NCI-H1092 (cell line): Measurements from ENCODE around the gene CLDN20.
"Not testable (repeated sequence)": the region's sequence is repeated elsewhere in the genome, so short reads cannot be mapped to it uniquely, and the experiment has no call there.

Experiments used
- DNase-seq: peaks from one replicate; lab custom pipeline; 2025; lab: John Stamatoyannopoulos, UW

Gene CLDN20

DNA sequence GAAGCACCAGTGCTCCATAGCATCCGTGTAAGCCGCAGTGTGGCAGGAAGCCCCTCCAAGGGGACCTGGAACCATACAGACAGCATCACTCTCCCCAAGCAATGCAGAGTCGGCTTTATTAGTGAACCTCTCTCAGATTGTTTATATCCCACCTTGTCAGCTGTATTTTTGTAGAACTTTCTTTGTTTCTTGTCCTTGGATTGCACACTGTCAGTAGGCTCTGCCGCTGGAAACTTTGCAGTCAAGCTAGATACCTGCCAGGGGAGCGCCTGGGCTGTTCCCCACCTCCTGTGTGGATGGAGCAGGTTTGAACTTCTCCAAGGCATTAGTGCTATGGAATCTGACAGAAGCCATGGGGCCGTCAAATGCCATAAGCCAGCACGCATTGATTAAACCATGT, 18.6 kb upstream of the CLDN20 start:
- no peak for DNase-seq

DNA sequence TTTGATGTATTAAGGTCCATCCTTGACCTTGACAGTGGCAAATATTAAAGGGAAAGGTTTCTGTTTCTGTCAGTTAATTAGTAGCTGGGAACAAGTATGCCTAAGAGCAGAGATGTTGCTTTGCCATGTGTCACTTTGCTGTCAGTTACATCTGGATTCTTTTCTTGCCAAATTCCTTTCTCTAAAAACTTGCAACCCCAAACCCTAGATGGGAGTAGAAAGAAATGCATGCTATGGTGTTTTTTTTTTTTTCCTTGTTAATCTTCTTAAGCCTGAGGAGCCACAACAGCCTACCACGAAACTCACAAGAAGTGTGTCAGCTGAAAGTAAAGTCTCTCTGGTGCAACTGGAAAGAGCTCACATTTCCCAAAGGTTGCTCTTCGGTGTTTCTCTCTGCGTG, 18.0 kb upstream of the CLDN20 start:
- no peak for DNase-seq

DNA sequence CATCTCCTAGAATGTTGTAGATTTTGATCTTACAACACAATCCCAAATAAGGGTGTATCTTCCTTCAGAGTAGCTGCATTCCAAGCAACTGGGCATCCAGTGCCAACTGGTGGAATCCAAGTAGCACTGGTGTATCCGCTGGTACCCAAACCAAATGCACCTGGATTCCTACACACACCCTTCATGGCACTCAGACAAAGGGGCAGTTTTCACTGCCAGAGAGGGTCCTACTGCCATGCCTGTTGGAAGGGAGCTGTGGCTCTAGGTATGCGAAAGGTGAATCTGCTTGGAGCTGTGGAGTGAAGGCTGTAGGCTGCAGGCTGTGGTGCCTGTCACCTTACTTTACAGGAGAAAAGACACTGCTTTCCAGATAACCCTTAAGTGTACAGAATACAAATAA, 17.0 kb upstream of the CLDN20 start:
- DNase-seq = no peak

DNA sequence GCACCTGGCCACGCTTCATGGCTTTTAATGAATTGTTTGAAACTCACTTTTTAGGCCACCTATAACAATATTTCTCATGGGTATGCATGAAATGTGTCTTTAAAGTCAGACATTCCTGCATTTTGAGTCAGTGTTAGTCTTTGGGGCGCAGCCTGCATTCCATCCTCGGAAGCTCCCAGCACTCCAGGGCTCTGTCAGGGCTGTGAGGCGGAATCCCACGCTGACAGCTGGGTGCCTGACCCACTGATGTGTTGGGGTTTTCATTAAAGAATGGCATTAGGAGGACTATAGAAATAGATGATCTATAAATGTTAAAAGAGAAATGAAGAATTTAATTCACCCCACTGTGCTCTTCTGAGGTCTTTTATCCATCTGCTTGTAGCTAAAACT, 16.2 kb upstream of the CLDN20 start:
- DNase-seq = no peak

DNA sequence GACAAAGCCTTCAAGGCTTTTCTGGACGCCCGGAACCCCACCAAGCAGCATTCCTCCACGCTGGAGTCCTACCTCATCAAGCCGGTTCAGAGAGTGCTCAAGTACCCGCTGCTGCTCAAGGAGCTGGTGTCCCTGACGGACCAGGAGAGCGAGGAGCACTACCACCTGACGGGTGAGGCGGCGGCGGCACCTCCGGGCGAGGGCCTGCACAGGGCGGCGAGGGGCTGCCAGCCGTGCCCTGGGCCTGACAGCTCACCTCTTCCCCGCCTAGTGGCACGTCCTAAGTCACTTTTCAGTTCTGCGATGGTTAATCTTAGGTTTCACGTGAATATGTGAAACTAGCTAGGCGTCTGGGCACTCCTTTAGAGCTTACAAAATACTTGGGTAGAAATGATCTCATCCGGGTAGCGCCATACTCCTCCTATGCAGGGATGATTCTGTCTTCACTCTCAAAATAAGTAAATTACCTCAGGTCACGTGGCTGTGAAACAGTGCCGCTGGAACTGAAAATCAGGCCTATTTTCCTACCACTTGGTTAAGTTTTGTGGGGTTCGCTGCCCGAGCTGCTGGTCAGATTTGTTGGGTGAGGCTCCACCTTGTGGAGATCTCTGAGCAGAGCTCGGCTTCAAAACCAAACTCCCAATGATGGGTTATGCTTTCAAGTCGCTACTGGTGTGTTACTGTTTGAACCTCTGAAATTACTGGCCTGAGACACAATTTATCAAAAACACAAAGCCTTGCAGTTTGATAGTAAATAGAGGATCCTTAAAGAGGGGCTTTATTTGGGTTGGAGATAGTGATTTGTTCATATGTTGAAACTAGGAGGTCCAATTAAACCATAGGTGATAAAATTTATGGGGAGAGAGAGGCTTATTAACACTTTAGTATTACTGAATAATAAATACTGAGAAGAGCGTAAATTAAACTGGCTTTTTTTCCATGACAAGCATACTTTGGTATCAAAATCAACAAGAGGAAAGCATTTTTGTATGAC, 15.5 kb upstream of the CLDN20 start:
- no peak for DNase-seq

DNA sequence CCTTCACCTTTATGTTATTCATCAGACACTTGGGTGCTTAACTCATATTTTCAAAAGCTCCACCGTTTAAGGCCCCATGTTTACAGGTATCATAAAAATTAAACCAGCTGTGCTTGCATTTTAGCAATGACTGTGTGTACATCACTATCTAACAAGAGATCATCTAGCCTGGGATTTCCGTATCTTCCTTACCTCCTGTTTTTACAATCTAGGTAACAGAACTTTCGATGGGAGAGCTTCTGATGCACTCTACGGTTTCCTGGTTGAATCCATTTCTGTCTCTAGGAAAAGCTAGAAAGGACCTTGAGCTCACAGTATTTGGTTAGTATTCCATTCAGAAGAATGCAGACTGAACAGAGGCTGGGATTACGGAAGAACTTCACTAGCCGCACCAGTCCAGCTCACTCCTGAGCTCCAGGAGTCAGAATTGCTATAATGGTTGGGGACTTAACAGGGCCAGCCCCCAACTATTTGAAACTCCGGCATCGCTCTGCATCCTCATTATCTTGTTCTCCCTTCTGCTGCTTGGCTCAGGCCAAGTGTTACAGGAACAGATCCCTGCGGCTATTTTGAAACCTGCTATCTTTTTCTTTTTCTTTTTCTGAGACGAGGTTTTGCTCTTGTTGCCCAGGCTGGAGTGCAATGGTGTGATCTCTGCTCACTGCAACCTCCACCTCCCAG, 13.0 kb upstream of the CLDN20 start:
- DNase-seq = no peak

DNA sequence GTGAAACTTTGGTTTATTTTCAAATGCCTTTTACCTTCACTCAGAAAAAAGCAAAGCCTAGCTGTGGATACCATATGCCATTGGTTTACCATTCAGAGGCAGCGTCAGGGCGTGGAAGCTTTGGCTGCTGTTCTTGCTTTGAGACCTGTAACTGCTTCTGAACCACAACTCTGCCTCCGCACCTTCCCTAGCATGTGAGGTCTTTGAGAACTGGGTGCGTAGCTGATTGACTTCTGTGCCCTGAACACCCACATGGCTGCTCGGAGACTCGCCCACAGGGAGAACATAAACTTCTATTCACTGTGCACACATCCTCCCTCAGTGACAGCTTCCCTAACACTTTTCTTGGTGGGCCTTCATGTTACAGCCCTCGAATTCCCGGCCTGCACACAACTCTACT, 11.2 kb upstream of the CLDN20 start:
- DNase-seq = no peak

DNA sequence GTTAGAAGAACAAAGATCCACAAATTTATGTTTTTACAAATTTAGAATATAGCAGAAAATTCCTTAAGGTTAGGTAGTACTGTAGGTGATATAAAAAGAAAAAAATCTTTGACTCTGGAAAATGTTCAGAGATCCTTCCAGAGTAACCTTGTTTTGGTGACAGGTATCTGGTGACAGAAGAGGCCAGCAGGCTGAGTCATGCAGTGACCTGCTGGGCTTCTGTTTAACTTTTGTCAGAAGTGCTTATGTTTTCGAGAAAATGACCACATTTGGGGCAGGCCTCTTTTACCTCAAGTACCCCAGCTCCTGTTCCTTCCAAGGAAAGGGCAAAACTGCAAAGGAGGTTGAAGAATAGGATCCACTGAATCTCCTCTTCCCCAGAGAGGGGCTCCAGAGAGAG, 10.5 kb upstream of the CLDN20 start:
- DNase-seq = no peak

DNA sequence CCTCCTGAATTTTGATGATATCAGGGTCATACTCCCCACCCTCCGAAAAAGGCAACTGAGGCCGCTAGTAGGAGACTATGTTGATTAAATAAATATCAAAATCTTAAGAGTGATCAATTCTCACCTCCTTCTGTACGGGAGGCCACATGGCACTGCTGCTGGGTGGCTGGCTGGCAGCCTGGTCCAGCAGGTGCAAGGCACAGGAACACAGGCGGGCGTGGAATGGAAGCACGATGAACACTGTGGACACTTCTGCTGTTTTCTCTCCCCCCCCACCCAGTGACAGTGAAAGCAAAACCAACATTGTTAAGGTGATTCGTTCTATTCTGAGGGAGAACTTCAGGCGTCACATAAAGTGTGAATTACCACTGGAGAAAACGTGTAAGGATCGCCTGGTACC, 9.7 kb upstream of the CLDN20 start:
- no peak for DNase-seq

DNA sequence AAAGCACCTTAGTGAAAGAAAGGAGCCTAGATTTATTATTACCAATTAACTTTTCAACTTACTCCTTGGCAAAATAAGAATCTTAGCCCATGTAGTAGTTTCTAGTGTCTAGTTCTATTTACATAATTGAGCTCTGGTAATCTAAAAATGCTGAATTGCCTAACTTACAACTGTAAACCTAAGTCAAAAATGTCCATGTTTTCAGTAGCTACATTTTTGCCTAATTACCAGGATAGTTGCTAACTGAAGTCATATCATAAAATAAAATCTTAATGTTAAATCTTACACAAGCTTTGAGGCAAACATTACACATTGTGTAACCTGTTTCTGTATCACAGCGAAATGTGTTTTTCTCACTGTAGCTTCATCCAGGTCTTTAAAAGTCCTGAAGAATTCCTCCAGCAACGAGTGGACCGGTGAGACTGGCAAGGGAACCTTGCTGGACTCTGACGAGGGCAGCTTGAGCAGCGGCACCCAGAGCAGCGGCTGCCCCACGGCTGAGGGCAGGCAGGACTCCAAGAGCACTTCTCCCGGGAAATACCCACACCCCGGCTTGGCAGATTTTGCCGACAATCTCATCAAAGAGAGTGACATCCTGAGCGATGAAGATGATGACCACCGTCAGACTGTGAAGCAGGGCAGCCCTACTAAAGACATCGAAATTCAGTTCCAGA, 7.6 kb upstream of the CLDN20 start:
- no peak for DNase-seq

DNA sequence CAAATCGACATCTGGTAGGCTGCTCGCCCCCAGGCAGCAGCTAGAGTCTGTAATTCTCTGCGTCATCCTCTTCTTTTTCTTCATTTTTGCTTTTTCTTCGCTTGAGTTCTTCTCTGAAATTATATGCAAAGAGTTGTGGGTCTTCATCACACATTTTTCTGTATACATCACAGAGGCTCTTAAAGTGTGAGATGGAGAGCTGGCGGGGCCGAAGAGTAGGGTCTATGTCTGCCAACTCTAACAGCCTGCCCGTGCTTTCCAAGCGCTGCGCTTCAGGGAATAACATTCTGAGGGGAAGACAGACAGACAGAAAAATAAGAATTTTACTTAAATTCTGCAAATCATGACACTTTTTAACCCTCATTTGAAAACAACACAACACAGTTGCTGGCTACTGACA, 6.0 kb upstream of the CLDN20 start:
- DNase-seq = no peak

DNA sequence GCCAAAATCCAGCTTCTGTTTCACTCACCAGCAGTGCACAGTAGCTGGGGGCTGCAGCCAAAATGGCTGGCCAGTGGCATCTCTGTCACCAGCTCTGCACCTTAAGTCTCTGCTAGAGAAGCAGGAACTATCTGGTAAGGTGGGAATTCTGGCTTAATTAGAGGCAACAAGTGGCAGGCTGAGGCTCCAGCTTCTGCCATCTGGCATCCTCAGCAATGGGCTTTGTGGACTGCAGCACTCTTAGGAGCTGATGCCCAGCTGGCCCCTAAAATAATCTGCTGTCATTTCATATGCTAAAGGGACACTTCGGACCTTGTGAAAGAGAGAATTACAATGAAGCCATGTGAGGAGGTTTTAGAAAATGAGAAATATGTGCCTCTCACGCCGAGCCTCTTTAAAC, 4.6 kb upstream of the CLDN20 start:
- DNase-seq = no peak

DNA sequence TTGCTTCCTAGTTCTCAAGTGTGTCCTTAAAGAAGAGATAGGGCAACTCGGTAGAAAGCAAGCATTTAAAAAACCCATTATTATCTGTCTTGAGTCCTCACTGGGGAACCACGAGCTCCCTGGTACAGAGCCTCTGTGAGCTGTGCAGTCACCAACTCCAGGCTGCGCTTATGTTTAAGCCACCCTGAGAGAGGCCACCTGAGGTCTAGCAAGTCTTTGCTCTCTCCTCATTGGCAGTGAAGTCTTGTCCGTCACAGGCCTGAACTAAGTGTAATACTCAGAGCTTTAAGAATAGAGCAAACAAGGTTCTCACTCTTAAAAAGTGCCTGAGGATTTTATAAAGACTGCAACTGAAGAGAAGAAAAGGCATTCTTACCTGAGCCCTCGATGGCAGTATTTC, 3.9 kb upstream of the CLDN20 start:
- DNase-seq = no peak

DNA sequence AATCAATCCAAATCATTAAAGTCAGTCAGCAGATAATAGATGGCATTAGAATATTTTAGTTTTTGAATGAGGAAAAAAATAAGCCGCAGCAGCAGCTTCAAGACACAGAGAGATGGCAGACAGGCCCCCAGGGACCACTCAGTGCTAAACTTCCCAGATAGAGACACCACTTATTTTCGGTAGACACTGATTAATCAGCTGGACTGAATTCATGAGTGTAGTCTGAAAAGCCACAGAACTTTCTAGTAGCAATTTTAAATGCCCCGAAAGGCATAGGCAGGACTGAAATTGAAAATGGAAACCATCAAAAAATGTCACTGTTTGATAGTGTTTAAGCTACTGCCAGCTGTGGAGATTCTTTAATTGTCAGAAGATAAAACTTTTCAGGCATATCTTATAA, 3.1 kb upstream of the CLDN20 start:
- DNase-seq = no peak

DNA sequence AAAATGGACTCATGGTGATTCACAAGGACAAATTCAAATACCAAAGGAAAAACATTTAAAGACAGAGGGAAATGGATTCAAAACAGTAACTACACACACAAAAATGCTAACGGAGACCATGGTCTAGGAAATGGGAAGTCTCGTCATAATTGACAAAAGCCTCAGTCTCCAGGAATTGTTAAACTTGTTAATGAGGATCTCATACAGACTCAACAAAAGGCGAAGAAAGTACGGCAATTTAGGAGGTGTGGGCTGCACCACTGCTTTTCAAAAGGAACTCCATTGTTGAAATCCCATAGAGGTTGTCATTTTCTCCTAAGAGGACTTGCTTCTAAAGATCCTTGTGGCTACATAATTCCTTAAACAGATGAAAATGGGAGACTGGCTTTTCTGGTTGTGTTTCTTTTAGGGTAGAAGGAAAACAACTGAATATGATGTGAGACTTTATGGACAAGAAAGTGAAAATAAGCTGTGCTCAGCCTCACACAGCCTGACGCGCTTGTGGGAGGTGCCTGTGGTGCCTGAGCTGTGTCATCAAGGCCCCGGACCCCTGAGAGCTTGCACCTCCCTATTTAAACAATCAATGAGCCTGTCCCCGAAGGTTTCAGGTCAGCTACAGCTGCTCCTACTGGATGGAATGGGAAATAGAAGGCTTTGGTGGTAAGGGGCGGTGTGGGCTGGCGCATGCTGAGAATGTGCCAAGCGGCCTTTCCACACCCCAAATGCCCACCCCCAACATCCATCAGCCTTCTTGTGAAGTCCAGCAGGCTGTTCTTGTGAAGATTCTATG, 2.5 kb upstream of the CLDN20 start:
- DNase-seq = no peak

DNA sequence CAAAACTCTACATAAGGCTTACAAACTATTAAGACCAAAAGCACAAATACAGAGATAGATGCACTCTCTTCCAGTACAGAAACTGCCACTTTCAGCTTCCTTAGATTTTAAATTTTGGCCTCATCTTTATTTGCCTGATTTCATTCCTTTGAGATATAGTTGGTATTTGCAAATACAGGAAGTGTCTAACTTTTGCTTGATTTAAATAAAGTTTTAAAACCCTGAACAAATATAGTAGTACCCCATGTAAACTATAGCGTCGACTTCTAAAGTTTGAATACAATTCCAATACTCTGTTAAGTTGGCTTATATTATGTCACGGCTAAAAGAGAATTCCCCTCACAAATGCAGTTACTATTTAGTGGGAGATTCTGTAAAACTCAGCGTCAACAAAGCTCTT, 1.2 kb upstream of the CLDN20 start:
- DNase-seq = no peak

DNA sequence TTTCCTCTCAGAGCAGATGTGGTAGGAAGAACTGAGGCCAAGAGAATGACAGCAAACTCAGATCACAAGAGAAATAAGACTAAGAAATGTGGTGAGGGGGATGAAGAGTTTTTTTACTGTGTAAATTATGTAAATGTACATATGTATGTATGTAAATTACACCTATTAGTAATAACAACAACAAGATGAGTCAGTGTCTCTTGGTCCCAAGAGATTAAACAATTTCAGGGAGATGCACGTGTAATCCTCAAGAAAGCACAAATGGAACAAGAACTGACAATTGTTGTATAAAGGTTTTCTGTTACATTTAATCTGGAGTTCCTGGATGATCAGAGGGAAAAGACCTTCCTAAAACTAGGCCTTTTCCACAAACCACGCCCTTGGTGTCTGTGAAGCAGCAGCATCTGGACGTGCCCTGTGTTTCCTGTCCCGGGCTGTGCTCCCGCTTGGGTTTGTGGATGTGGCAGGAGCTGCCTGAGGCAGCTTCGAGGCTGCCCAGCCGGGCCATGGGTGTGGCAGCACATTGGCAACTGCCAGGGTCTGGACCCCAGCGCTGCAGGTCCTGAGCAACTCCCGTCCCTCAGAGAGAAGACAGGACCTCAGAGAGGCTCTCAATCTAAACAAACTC, 994 bp downstream of the CLDN20 start:
- DNase-seq = no peak

DNA sequence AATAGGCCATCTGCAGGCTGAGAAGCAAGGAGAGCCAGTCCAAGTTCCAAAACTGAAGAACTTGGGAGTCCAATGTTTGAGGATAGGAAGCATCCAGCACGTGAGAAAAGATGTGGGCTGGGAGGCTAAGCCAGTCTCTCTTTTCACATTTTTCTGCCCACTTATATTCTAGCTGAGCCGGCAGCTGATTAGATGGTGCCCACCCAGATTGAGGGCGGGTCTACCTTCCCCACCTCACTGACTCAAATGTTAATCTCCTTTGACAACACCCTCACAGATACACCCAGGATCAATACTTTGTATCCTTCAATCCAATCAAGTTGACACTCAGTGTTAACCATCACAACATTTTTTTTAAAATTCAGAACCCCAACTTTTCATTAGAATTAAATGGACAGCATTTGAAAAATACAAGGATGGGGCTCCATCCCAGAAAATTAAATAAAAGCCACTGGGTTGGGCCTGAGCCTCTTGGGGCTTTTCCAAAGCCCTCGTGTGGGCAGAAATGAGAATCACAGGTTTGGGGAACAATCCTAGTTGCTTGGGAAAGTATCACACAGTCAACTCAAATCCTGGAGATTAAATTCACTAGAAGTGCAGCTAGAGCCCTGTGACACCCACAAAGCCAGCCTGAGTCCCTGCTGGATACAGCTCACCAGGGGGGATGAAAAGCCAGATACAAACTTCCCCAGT, 2.2 kb downstream of the CLDN20 start:
- DNase-seq = no peak

DNA sequence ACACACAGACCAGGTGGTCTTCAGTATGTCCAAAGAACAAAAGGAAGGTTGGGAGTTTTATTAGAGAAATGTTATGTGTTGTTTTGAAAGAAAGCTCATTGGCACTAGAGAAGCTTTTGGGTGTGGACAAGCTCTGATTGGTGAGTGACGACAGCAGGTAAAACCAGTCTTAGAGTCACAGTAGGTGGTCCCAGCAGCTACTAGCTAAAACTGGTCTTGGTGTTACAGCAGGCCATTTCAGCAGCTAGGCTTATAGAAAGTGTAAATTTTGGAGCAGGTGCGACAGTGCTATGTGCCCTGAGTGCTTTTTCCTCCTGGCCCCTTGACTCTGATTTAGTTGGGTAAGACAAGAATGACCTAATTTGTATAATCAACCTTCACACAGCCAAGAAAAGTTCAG, 3.6 kb downstream of the CLDN20 start:
- DNase-seq = no peak

DNA sequence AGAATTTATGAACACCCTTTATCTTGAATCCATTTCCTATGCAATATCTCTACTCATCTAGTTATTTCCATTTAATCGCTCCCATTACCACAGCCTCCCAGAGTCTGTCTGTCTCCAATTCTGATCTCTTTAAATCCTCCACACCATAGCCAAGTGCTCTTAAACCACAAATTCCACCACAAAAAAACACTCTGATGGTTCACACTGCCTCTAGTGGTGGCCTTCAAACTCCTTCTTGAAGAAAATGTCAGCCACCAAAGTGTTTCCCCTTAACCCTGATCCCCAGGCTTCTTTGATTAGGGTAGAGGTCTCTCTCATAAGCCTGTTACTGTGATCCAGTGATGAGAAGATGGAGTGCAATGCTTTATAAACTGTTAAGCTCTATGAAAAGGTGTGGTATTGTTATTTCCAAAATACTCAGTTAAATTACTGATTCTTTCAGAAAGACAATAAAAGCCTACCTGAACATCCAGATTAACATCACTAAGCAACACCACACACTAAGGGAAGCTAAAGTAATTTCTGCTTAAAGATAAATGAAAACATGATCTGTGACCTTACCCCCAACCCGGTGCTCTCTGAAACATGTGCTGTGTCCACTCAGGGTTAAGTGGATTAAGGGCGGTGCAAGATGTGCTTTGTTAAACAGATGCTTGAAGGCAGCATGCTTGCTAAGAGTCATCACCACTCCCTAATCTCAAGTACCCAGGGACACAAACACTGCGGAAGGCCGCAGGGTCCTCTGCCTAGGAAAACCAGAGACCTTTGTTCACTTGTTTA, 4.5 kb downstream of the CLDN20 start:
- not testable (repeated sequence) for DNase-seq
